Stimulated activated naive B cell treated with anti-CD40 and anti-IgM and Interleukin-4, amounts not matched to agents 10 μg/mL and 1 μg/mL and 100 μg/mL, for 72 hours (primary cell): ENCODE data around the gene FAM204A.

Experiments used
- ATAC-seq, 2 donors: fragments of 150-1000 bp; cut with Tn5 transposase; replicated peaks; 2 replicates each; pipeline ENCODE4 v1.10.0; 2021; ENCODE audit warnings: moderate library complexity in 1 of 2
- DNase-seq: peaks from one replicate; pipeline ENCODE4 v3.0.0; 2021
- H3K27ac Mint-ChIP-seq: one replicate; pipeline ENCODE4 v1.8.0; 2022; ENCODE audit warnings: mild to moderate bottlenecking, mixed read lengths
- H3K27me3 Mint-ChIP-seq, 2 donors: one replicate each; pipeline ENCODE4 v1.8.0; 2022; ENCODE audit warnings: mixed read lengths in 2 of 2
- H3K36me3 Mint-ChIP-seq, 2 donors: one replicate each; pipeline ENCODE4 v1.8.0; 2022; ENCODE audit warnings: mixed read lengths in 2 of 2, mild to moderate bottlenecking in 1 of 2
- H3K4me1 Mint-ChIP-seq, 2 donors: one replicate each; pipeline ENCODE4 v1.8.0; 2022; ENCODE audit warnings: mixed read lengths in 2 of 2, mild to moderate bottlenecking in 1 of 2
- H3K4me3 Mint-ChIP-seq, 2 donors: one replicate each; pipeline ENCODE4 v1.8.0; 2022; ENCODE audit warnings: mild to moderate bottlenecking in 2 of 2, mixed read lengths in 2 of 2, moderate library complexity in 1 of 2
- H3K9me3 Mint-ChIP-seq, 2 donors: one replicate each; pipeline ENCODE4 v1.8.0; 2022; ENCODE audit warnings: mixed read lengths in 2 of 2, mild to moderate bottlenecking in 1 of 2

Gene FAM204A

GRCh38 chr10:118256825-118257570 is 85.1 kb downstream of the FAM204A start:
- peaks cover 24 to 50% of the 10 kb centered on the region in 2 donors for H3K27me3 Mint-ChIP-seq
- DNase-seq (no peak), ATAC-seq (no peak)
- H3K4me3 Mint-ChIP-seq = no peak overlapping the region
- no peaks in the 10 kb centered on the region for H3K9me3 Mint-ChIP-seq
- no peak overlapping the region for H3K27ac Mint-ChIP-seq
- H3K4me1 Mint-ChIP-seq = no peaks in the 10 kb centered on the region
- no peaks in the 10 kb centered on the region for H3K36me3 Mint-ChIP-seq

GRCh38 chr10:118256209-118256608 is 85.9 kb downstream of the FAM204A start:
- H3K27me3 Mint-ChIP-seq = peaks cover 28 to 58% of the 10 kb centered on the region in 2 donors

GRCh38 chr10:118255355-118255754 is 86.8 kb downstream of the FAM204A start:
- DNase-seq (no peak), ATAC-seq (no peak)
- Mint-ChIP-seq H3K27ac (no peak overlapping the region), H3K9me3 (no peaks in the 10 kb centered on the region), H3K4me3 (no peak overlapping the region), H3K27me3 (peaks cover 32 to 61% of the 10 kb centered on the region in 2 donors), H3K36me3 (no peaks in the 10 kb centered on the region), H3K4me1 (no peaks in the 10 kb centered on the region)

More at GRCh38 chr10:118256209-118256608, 85.9 kb downstream of the FAM204A start:
- Mint-ChIP-seq H3K9me3 (no peaks in the 10 kb centered on the region), H3K36me3 (no peaks in the 10 kb centered on the region), H3K4me3 (no peak overlapping the region), H3K4me1 (no peaks in the 10 kb centered on the region), H3K27ac (no peak overlapping the region)
- no peak for ATAC-seq
- DNase-seq = no peak

GRCh38 chr10:118254654-118255053 is 87.5 kb downstream of the FAM204A start:
- no peak for DNase-seq
- Mint-ChIP-seq H3K27ac (no peak overlapping the region), H3K36me3 (no peaks in the 10 kb centered on the region), H3K4me1 (no peaks in the 10 kb centered on the region), H3K9me3 (no peaks in the 10 kb centered on the region), H3K4me3 (no peak overlapping the region), H3K27me3 (peaks cover 32 to 61% of the 10 kb centered on the region in 2 donors)
- no peak for ATAC-seq

GRCh38 chr10:118253397-118253796 is 88.7 kb downstream of the FAM204A start:
- Mint-ChIP-seq H3K27me3 (peaks cover 36 to 66% of the 10 kb centered on the region in 2 donors), H3K4me1 (no peaks in the 10 kb centered on the region), H3K36me3 (no peaks in the 10 kb centered on the region), H3K27ac (no peak overlapping the region), H3K4me3 (no peak overlapping the region), H3K9me3 (no peaks in the 10 kb centered on the region)
- DNase-seq (no peak), ATAC-seq (no peak)

- peaks cover 44 to 78% of the 10 kb centered on the region in 2 donors for H3K27me3 Mint-ChIP-seq
- no peak overlapping the region for H3K4me3 Mint-ChIP-seq
Measured at GRCh38 chr10:118251791-118252190, 90.3 kb downstream of the FAM204A start.

GRCh38 chr10:118249714-118250113 is 92.4 kb downstream of the FAM204A start:
- no peak overlapping the region for H3K27ac Mint-ChIP-seq
- H3K27me3 Mint-ChIP-seq = peaks cover 57 to 76% of the 10 kb centered on the region in 2 donors
- H3K9me3 Mint-ChIP-seq = no peaks in the 10 kb centered on the region
- no peaks in the 10 kb centered on the region for H3K36me3 Mint-ChIP-seq
- no peak for ATAC-seq
- H3K4me1 Mint-ChIP-seq = no peaks in the 10 kb centered on the region
- DNase-seq = no peak
- H3K4me3 Mint-ChIP-seq = no peak overlapping the region

More at GRCh38 chr10:118251791-118252190, 90.3 kb downstream of the FAM204A start:
- DNase-seq (no peak), ATAC-seq (no peak)
- H3K36me3 Mint-ChIP-seq = no peaks in the 10 kb centered on the region
- no peaks in the 10 kb centered on the region for H3K4me1 Mint-ChIP-seq
- no peak overlapping the region for H3K27ac Mint-ChIP-seq
- H3K9me3 Mint-ChIP-seq = no peaks in the 10 kb centered on the region
